Trophoblast cell (in vitro differentiated cells and primary cell): Measurements from ENCODE around the gene HS6ST2.
A peak's percentile ranks its signal among the peaks of the same experiment; 100 is the strongest.

ENCODE experiments used
- DNase-seq, 2 donors: peaks; one replicate each; pipeline ENCODE4 v3.0.0-alpha.2; 2016
- H2AFZ ChIP-seq: 2 replicates; pipeline ENCODE4 v1.6.1; 2013; ENCODE audit warnings: low read length, moderate library complexity, mild to moderate bottlenecking; ENCODE audit not compliant: insufficient read depth, poor library complexity
- H2AK5ac ChIP-seq: 2 replicates; pipeline ENCODE4 v1.6.1; 2013; ENCODE audit warnings: mild to moderate bottlenecking, low read length
- H2BK120ac ChIP-seq: 2 replicates; pipeline ENCODE4 v1.6.1; 2013; ENCODE audit warnings: low read length, mild to moderate bottlenecking, moderate library complexity; ENCODE audit not compliant: insufficient read depth, poor library complexity
- H2BK12ac ChIP-seq: 2 replicates; pipeline ENCODE4 v1.6.1; 2013; ENCODE audit warnings: mild to moderate bottlenecking, low read length, moderate library complexity
- H2BK5ac ChIP-seq: 2 replicates; pipeline ENCODE4 v1.6.1; 2013; ENCODE audit warnings: low read length, low read depth, moderate library complexity, mild to moderate bottlenecking; ENCODE audit not compliant: poor library complexity
- H3K14ac ChIP-seq: 2 replicates; pipeline ENCODE4 v1.6.1; 2013; ENCODE audit warnings: mild to moderate bottlenecking, low read length
- H3K18ac ChIP-seq: 2 replicates; pipeline ENCODE4 v1.6.1; 2013; ENCODE audit warnings: mild to moderate bottlenecking, low read length
- H3K23ac ChIP-seq: 2 replicates; pipeline ENCODE4 v1.6.1; 2013; ENCODE audit warnings: low read length
- H3K27ac ChIP-seq: 2 replicates; pipeline ENCODE4 v1.5.1; 2013; ENCODE audit warnings: low read depth, mild to moderate bottlenecking, inconsistent platforms, low read length, moderate library complexity
- H3K27me3 ChIP-seq: 2 replicates; pipeline ENCODE4 v1.6.1; 2013; ENCODE audit warnings: inconsistent platforms, mild to moderate bottlenecking, low read length, moderate library complexity; ENCODE audit not compliant: insufficient read depth
- H3K36me3 ChIP-seq, 2 experiments: 1 replicate in 1 of 2; 2 replicates in 1 of 2; pipeline ENCODE4 v1.6.1; 2013; ENCODE audit warnings: low read length in 2 of 2, mild to moderate bottlenecking in 2 of 2, moderate library complexity in 1 of 2; ENCODE audit not compliant: insufficient read depth in 2 of 2, control insufficient read depth in 1 of 2
- H3K4ac ChIP-seq: 2 replicates; pipeline ENCODE4 v1.6.1; 2013; ENCODE audit warnings: low read depth, mild to moderate bottlenecking, low read length, moderate library complexity
- H3K4me1 ChIP-seq, 2 experiments: 1 replicate in 1 of 2; 2 replicates in 1 of 2; pipeline ENCODE4 v1.6.1; 2013; ENCODE audit warnings: low read length in 2 of 2, mild to moderate bottlenecking in 2 of 2, moderate library complexity in 1 of 2; ENCODE audit not compliant: insufficient read depth in 2 of 2, control insufficient read depth in 1 of 2
- H3K4me2 ChIP-seq: 2 replicates; pipeline ENCODE4 v1.6.1; 2013; ENCODE audit warnings: inconsistent platforms, mild to moderate bottlenecking, low read length, moderate library complexity
- H3K4me3 ChIP-seq: 2 replicates; pipeline ENCODE4 v1.5.1; 2013; ENCODE audit warnings: mild to moderate bottlenecking, low read depth, low read length, inconsistent platforms
- H3K79me1 ChIP-seq: one replicate; pipeline ENCODE4 v1.6.1; 2013; ENCODE audit warnings: low read length
- H3K79me2 ChIP-seq: 2 replicates; pipeline ENCODE4 v1.6.1; 2013; ENCODE audit warnings: low read length, mild to moderate bottlenecking; ENCODE audit not compliant: control insufficient read depth, insufficient read depth, poor library complexity
- H3K9ac ChIP-seq: 2 replicates; pipeline ENCODE4 v1.6.1; 2013; ENCODE audit warnings: mild to moderate bottlenecking, low read length
- H3K9me3 ChIP-seq: 2 replicates; pipeline ENCODE4 v1.6.1; 2013; ENCODE audit warnings: low read depth, mild to moderate bottlenecking, control low read depth, inconsistent platforms, low read length; ENCODE audit not compliant: insufficient read depth
- H4K12ac ChIP-seq: 2 replicates; pipeline ENCODE4 v1.6.1; 2013; ENCODE audit warnings: low read depth, mild to moderate bottlenecking, low read length, moderate library complexity
- H4K8ac ChIP-seq: 2 replicates; pipeline ENCODE4 v1.6.1; 2013; ENCODE audit warnings: low read depth, mild to moderate bottlenecking, low read length, moderate library complexity
- H4K91ac ChIP-seq: one replicate; pipeline ENCODE4 v1.6.1; 2013; ENCODE audit warnings: low read depth, mild to moderate bottlenecking, low read length, moderate library complexity
- WGBS: extraction: QIAGEN DNeasy Blood & Tissue Kit; methylation state at CpG from one replicate; pipeline ENCODE4 v1.1.7; 2013; ENCODE audit warnings: missing lambda C conversion rate; ENCODE audit not compliant: insufficient read length, insufficient coverage; ENCODE audit errors: extremely low coverage; 5-methylcytosine and 5-hydroxymethylcytosine counted together

HS6ST2 gene

GRCh38 chrX:132786217-132786616, 172.2 kb downstream of the HS6ST2 start:
- peak; percentile 4 to 52 for DNase-seq
- Histone ChIP-seq H3K4ac (no peak overlapping the region), H2BK5ac (no peak overlapping the region), H3K9me3 (no peaks in the 10 kb centered on the region), H3K4me2 (no peak overlapping the region), H3K79me1 (no peaks in the 10 kb centered on the region), H2AFZ (no peak overlapping the region), H3K27ac (no peak overlapping the region), H4K8ac (no peak overlapping the region), H2AK5ac (no peak overlapping the region), H3K23ac (no peak overlapping the region), H3K14ac (no peak overlapping the region), H3K18ac (no peak overlapping the region), H4K12ac (no peak overlapping the region), H2BK12ac (no peak overlapping the region), H3K4me3 (no peak overlapping the region), H2BK120ac (no peak overlapping the region), H3K27me3 (no peaks in the 10 kb centered on the region), H3K79me2 (no peaks in the 10 kb centered on the region), H4K91ac (no peak overlapping the region), H3K36me3 (no peaks in the 10 kb centered on the region), H3K4me1 (no peaks in the 10 kb centered on the region), H3K9ac (no peak overlapping the region)
- no CpG with 5 or more reads among the region's 1 CpG for WGBS

DNA sequence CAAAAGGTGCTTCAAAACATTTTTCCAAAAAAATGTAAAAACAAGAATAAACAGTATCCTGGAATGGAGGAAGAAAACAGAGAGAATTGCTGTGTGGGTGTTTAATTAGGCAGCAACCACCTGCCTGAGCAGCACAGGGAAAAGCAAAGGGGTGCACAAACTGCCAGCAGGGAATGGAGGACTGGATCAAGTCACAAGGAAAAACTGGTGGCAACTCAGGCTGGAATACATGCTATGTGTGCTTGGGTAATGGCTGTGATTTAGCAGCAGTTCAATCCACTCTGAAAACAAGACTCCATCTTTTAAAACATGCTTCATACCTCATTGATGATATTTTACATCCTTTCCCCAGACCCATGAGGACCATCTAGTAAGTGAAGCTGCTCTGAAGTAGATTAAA, 179.5 kb downstream of the HS6ST2 start:
- H3K9ac ChIP-seq = no peak overlapping the region
- no peak overlapping the region for H2BK12ac ChIP-seq
- H3K4ac ChIP-seq = no peak overlapping the region
- H3K18ac ChIP-seq = no peak overlapping the region
- no peaks in the 10 kb centered on the region for H3K79me1 ChIP-seq
- H2AK5ac ChIP-seq = no peak overlapping the region
- H3K27ac ChIP-seq = no peak overlapping the region
- H2BK5ac ChIP-seq = no peak overlapping the region
- H2AFZ ChIP-seq = no peak overlapping the region
- no peak overlapping the region for H4K12ac ChIP-seq
- H3K4me2 ChIP-seq = no peak overlapping the region
- no peaks in the 10 kb centered on the region for H3K36me3 ChIP-seq
- H4K91ac ChIP-seq = no peak overlapping the region
- no peak overlapping the region for H4K8ac ChIP-seq
- no peaks in the 10 kb centered on the region for H3K79me2 ChIP-seq
- H3K27me3 ChIP-seq = no peaks in the 10 kb centered on the region
- no peaks in the 10 kb centered on the region for H3K4me1 ChIP-seq
- H3K23ac ChIP-seq = no peak overlapping the region
- H3K14ac ChIP-seq = no peak overlapping the region
- no peak overlapping the region for H2BK120ac ChIP-seq
- no peaks in the 10 kb centered on the region for H3K9me3 ChIP-seq
- DNase-seq = no peak
- no peak overlapping the region for H3K4me3 ChIP-seq

DNA sequence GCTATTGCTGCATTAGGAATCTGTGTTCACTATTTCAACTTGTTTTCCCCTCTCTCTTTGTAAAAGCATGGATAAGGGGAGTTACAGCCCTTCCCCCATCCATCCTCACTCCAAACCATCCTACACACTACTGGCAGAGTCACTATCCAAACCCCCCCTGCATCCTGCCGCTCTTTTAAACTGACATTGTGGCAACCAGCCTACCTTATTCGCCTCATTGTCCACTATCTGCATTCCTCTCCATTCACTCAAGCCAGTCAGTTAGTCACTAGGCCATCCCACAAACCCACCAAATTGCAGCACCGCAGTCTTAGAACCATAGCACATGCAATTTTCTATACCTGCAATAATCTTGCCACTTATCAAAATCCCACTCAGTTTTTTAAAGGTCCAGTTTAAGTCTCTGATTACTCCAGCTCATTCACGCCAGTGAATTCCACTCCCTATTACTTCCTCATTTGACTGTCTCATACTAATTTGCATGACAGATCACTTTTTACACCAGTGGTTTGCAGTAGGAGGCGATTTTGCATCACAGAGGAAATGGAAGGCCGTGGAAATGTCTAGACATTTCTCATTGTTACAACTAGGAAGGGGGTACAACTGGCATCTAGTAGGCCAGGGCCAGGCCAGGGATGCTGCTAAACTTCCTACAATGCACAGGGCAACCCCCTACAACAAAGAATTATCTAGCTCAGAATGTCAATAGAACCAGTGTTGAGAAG, 181.8 kb downstream of the HS6ST2 start:
- no peak overlapping the region for H2BK120ac ChIP-seq
- no peak overlapping the region for H3K9ac ChIP-seq
- no peaks in the 10 kb centered on the region for H3K9me3 ChIP-seq
- H3K27ac ChIP-seq = no peak overlapping the region
- WGBS = no CpG with 5 or more reads among the region's 6 CpGs
- no peak overlapping the region for H4K12ac ChIP-seq
- no peak overlapping the region for H3K4me2 ChIP-seq
- H3K14ac ChIP-seq = no peak overlapping the region
- no peak overlapping the region for H2BK12ac ChIP-seq
- H3K79me1 ChIP-seq = no peaks in the 10 kb centered on the region
- no peak overlapping the region for H3K23ac ChIP-seq
- no peak overlapping the region for H4K8ac ChIP-seq
- H2AFZ ChIP-seq = no peak overlapping the region
- no peak overlapping the region for H2AK5ac ChIP-seq
- no peaks in the 10 kb centered on the region for H3K4me1 ChIP-seq
- no peaks in the 10 kb centered on the region for H3K27me3 ChIP-seq
- DNase-seq = no peak
- H3K4me3 ChIP-seq = no peak overlapping the region
- no peak overlapping the region for H2BK5ac ChIP-seq
- H3K18ac ChIP-seq = no peak overlapping the region
- H4K91ac ChIP-seq = no peak overlapping the region
- no peak overlapping the region for H3K4ac ChIP-seq
- no peaks in the 10 kb centered on the region for H3K79me2 ChIP-seq
- no peaks in the 10 kb centered on the region for H3K36me3 ChIP-seq

DNA sequence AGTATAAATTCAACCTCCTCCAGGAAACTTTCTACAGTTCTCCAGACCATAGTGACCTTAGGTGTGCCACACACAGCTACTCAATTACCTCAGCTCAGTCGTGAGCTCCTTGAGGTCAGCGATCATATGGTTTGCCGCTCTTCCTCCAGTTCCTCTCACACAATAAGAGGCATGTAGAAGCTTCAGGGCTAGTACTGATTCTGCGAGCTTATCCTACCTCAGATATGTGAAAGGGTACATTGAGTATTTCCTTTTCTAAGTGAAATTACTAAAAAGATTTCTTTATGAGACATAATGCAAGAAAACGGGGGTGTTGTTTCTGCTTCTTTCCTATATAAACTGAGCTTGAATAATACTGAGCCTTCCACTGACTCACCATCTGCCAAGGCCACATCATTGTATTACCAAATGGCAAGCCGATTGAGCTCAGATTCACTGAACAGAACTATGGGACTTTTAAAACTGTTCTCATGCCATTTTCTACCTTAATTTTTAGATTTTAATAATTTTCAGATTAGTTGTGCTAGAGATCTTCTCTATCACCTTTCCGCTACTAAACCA, 183.1 kb downstream of the HS6ST2 start:
- no peaks in the 10 kb centered on the region for H3K79me2 ChIP-seq
- no CpG with 5 or more reads among the region's 7 CpGs for WGBS
- H3K4ac ChIP-seq = no peak overlapping the region
- H3K27me3 ChIP-seq = no peaks in the 10 kb centered on the region
- H3K27ac ChIP-seq = no peak overlapping the region
- H3K23ac ChIP-seq = no peak overlapping the region
- H2BK12ac ChIP-seq = no peak overlapping the region
- H3K18ac ChIP-seq = no peak overlapping the region
- H3K9me3 ChIP-seq = no peaks in the 10 kb centered on the region
- H3K36me3 ChIP-seq = no peaks in the 10 kb centered on the region
- no peak overlapping the region for H2BK5ac ChIP-seq
- no peak overlapping the region for H3K4me3 ChIP-seq
- no peak overlapping the region for H2BK120ac ChIP-seq
- no peak overlapping the region for H3K4me2 ChIP-seq
- no peak overlapping the region for H4K8ac ChIP-seq
- H4K91ac ChIP-seq = no peak overlapping the region
- H3K14ac ChIP-seq = no peak overlapping the region
- no peak overlapping the region for H4K12ac ChIP-seq
- no peaks in the 10 kb centered on the region for H3K4me1 ChIP-seq
- H3K9ac ChIP-seq = no peak overlapping the region
- H2AFZ ChIP-seq = no peak overlapping the region
- no peak for DNase-seq
- H3K79me1 ChIP-seq = no peaks in the 10 kb centered on the region
- no peak overlapping the region for H2AK5ac ChIP-seq
